Measurements from ENCODE around the gene NATD1.

Gene NATD1

GRCh38 chr17:21294321-21295035 is 41.3 kb upstream of the NATD1 start:
- TF ChIP-seq CTCF (IDR thresholded peaks at IDR 0.05; ENCODE audit: low read depth, low read length, missing control alignments) = no peak
- DNase-seq (ENCODE audit: low read depth) = no peak
- H3K4me3 ChIP-seq (ENCODE audit: low read depth, low read length) = no peak overlapping the region
- in situ Hi-C loops (cut with HindIII; ENCODE audit: low sequenced_read_pairs) = loop anchor here (25.0 kb wide), 1 partner anchor 243 kb away; no protein-coding TSS in a partner anchor

GRCh38 chr17:21293831-21294210 is 40.6 kb upstream of the NATD1 start:
- TF ChIP-seq CTCF (IDR thresholded peaks at IDR 0.05; ENCODE audit: low read depth, low read length, missing control alignments) = no peak
- no peak for DNase-seq (ENCODE audit: low read depth)
- in situ Hi-C loops (cut with HindIII; ENCODE audit: low sequenced_read_pairs) = loop anchor here (25.0 kb wide), 1 partner anchor 243 kb away; no protein-coding TSS in a partner anchor
- no peak overlapping the region for H3K4me3 ChIP-seq (ENCODE audit: low read depth, low read length)

GRCh38 chr17:21292867-21293830 is 39.9 kb upstream of the NATD1 start:
- in situ Hi-C loops (cut with HindIII; ENCODE audit: low sequenced_read_pairs) = loop anchor here (25.0 kb wide), 1 partner anchor 244 kb away; no protein-coding TSS in a partner anchor
- no peak for TF ChIP-seq CTCF (IDR thresholded peaks at IDR 0.05; ENCODE audit: low read depth, low read length, missing control alignments)
- no peak for DNase-seq (ENCODE audit: low read depth)
- H3K4me3 ChIP-seq (ENCODE audit: low read depth, low read length) = no peak overlapping the region

- in situ Hi-C loops (cut with HindIII; ENCODE audit: low sequenced_read_pairs) = loop anchor here (25.0 kb wide), 1 partner anchor 245 kb away; no protein-coding TSS in a partner anchor
- DNase-seq (ENCODE audit: low read depth) = no peak
- H3K4me3 ChIP-seq (ENCODE audit: low read depth, low read length) = no peak overlapping the region
- TF ChIP-seq CTCF (IDR thresholded peaks at IDR 0.05; ENCODE audit: low read depth, low read length, missing control alignments) = no peak
Measured at GRCh38 chr17:21291862-21292261, 38.7 kb upstream of the NATD1 start.

GRCh38 chr17:21291357-21291756 is 38.1 kb upstream of the NATD1 start:
- no peak for TF ChIP-seq CTCF (IDR thresholded peaks at IDR 0.05; ENCODE audit: low read depth, low read length, missing control alignments)
- no peak for DNase-seq (ENCODE audit: low read depth)
- in situ Hi-C loops (cut with HindIII; ENCODE audit: low sequenced_read_pairs) = loop anchor here (25.0 kb wide), 1 partner anchor 246 kb away; no protein-coding TSS in a partner anchor
- no peak overlapping the region for H3K4me3 ChIP-seq (ENCODE audit: low read depth, low read length)

GRCh38 chr17:21289902-21290571 is 36.8 kb upstream of the NATD1 start:
- DNase-seq (ENCODE audit: low read depth) = no peak
- in situ Hi-C loops (cut with HindIII; ENCODE audit: low sequenced_read_pairs) = loop anchor here (25.0 kb wide), 1 partner anchor 247 kb away; no protein-coding TSS in a partner anchor
- no peak for TF ChIP-seq CTCF (IDR thresholded peaks at IDR 0.05; ENCODE audit: low read depth, low read length, missing control alignments)
- no peak overlapping the region for H3K4me3 ChIP-seq (ENCODE audit: low read depth, low read length)
